Nephron (organoid): ENCODE data around the gene PYDC1.

Experiments used
- H3K27ac Mint-ChIP-seq, 3 experiments: 2 replicates each; pipeline ENCODE4 v1.8.0; 2020; ENCODE audit warnings: mixed read lengths in 3 of 3, mild to moderate bottlenecking in 2 of 3, moderate library complexity in 1 of 3
- H3K27me3 Mint-ChIP-seq: 2 replicates; pipeline ENCODE4 v1.8.0; 2021; ENCODE audit warnings: low read depth, mild to moderate bottlenecking, moderate library complexity, mixed read lengths
- H3K36me3 Mint-ChIP-seq: 2 replicates; pipeline ENCODE4 v1.8.0; 2020; ENCODE audit warnings: low read depth, mixed read lengths
- H3K4me1 Mint-ChIP-seq: 2 replicates; pipeline ENCODE4 v1.8.0; 2020; ENCODE audit warnings: mixed read lengths
- H3K4me3 Mint-ChIP-seq, 3 experiments: 2 replicates each; pipeline ENCODE4 v1.8.0; 2020; ENCODE audit warnings: mild to moderate bottlenecking in 3 of 3, mixed read lengths in 3 of 3, moderate library complexity in 2 of 3
- H3K9me3 Mint-ChIP-seq: 2 replicates; pipeline ENCODE4 v1.8.0; 2020; ENCODE audit warnings: mixed read lengths
- CTCF ChIP-seq, 3 experiments: fragments of 200-600 bp; sonication (generic); IDR thresholded peaks; one replicate each; pipeline ENCODE4 v1.5.0; 2021; ENCODE audit warnings: antibody characterized with exemption in 3 of 3; ENCODE audit not compliant: unreplicated experiment in 3 of 3

The PYDC1 gene

DNA sequence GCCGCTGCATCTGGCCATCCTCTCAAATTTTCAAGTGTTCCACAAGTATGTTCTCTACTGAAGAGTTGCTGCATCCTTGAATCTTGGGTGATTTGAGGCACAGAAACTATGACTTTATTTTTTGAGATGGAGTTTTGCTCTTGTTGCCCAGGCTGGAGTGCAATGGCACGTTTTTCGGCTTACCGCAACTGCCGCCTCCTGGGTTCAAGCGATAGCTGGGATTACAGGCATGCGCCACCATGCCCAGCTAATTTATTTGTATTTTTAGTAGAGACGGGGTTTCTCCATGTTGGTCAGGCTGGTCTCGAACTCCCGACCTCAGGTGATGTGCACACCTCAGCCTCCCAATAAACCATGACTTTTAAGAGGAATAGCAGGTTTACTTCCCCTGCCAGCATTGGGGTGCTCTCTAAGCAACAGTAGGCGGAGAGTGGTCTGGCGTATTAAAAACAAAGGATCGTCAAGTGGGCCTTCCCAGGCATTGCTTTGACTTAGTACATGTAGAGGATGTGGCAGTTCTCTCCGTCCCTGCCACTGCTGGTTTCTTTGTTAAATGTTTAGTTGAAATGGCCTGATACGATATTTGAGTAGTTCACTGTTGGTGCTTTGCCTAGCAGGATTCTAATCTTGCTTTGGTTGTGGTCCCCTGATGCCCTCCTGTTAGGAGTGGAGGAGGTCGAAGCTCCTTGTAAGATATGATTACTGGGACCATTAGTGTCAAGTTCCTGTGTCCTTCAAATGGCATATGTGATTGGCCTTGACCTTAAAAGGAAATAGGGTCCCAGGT is 23.9 kb downstream of the PYDC1 start:
- Mint-ChIP-seq H3K36me3 (peaks cover 84% of the 10 kb centered on the region), H3K4me3 (no peak overlapping the region), H3K4me1 (no peaks in the 10 kb centered on the region), H3K27me3 (no peaks in the 10 kb centered on the region), H3K9me3 (no peaks in the 10 kb centered on the region), H3K27ac (no peak overlapping the region)
- no peak for TF ChIP-seq CTCF (IDR thresholded peaks at IDR 0.05; ENCODE audit: unreplicated experiment in 3 of 3)

- Mint-ChIP-seq H3K9me3 (no peaks in the 10 kb centered on the region), H3K4me3 (no peak overlapping the region), H3K27me3 (no peaks in the 10 kb centered on the region), H3K27ac (no peak overlapping the region), H3K36me3 (peaks cover 90% of the 10 kb centered on the region), H3K4me1 (no peaks in the 10 kb centered on the region)
- TF ChIP-seq CTCF (IDR thresholded peaks at IDR 0.05; ENCODE audit: unreplicated experiment in 3 of 3): no peak
Measured at GRCh38 chr16:31191697-31192428, 25.1 kb downstream of the PYDC1 start.

- Mint-ChIP-seq H3K36me3 (peaks cover 90% of the 10 kb centered on the region), H3K9me3 (no peaks in the 10 kb centered on the region), H3K4me1 (no peaks in the 10 kb centered on the region), H3K4me3 (no peak overlapping the region), H3K27ac (no peak overlapping the region), H3K27me3 (no peaks in the 10 kb centered on the region)
- no peak for TF ChIP-seq CTCF (IDR thresholded peaks at IDR 0.05; ENCODE audit: unreplicated experiment in 3 of 3)
Measured at GRCh38 chr16:31190818-31191444, 26.0 kb downstream of the PYDC1 start.

- Mint-ChIP-seq H3K36me3 (peaks cover 94% of the 10 kb centered on the region), H3K27ac (no peak overlapping the region), H3K27me3 (no peaks in the 10 kb centered on the region), H3K9me3 (no peaks in the 10 kb centered on the region), H3K4me1 (no peaks in the 10 kb centered on the region), H3K4me3 (no peak overlapping the region)
- no peak for TF ChIP-seq CTCF (IDR thresholded peaks at IDR 0.05; ENCODE audit: unreplicated experiment in 3 of 3)
Measured at GRCh38 chr16:31190061-31190460, 26.9 kb downstream of the PYDC1 start.

GRCh38 chr16:31189412-31189778 is 27.5 kb downstream of the PYDC1 start:
- Mint-ChIP-seq H3K36me3 (peaks cover 95% of the 10 kb centered on the region), H3K27ac (no peak overlapping the region), H3K4me1 (peaks cover 5% of the 10 kb centered on the region), H3K27me3 (no peaks in the 10 kb centered on the region), H3K9me3 (no peaks in the 10 kb centered on the region), H3K4me3 (no peak overlapping the region)
- TF ChIP-seq CTCF (IDR thresholded peaks at IDR 0.05; ENCODE audit: unreplicated experiment in 3 of 3): no peak
